ENCODE results near the gene QSER1. TPM values are rescaled to one million over a fixed set of nuclear protein-coding genes. Genes with fewer than 3 reads are reported as not detected.
A peak's percentile ranks its signal among the peaks of the same experiment; 100 is the strongest.
"Not testable (repeated sequence)": the region's sequence is repeated elsewhere in the genome, so short reads cannot be mapped to it uniquely, and the experiment has no call there.

Gene QSER1
- total RNA-seq (2014; rRNA removed; shearing (Covaris generic)) = 17.7 and 30.1 TPM in 2 replicates

DNA sequence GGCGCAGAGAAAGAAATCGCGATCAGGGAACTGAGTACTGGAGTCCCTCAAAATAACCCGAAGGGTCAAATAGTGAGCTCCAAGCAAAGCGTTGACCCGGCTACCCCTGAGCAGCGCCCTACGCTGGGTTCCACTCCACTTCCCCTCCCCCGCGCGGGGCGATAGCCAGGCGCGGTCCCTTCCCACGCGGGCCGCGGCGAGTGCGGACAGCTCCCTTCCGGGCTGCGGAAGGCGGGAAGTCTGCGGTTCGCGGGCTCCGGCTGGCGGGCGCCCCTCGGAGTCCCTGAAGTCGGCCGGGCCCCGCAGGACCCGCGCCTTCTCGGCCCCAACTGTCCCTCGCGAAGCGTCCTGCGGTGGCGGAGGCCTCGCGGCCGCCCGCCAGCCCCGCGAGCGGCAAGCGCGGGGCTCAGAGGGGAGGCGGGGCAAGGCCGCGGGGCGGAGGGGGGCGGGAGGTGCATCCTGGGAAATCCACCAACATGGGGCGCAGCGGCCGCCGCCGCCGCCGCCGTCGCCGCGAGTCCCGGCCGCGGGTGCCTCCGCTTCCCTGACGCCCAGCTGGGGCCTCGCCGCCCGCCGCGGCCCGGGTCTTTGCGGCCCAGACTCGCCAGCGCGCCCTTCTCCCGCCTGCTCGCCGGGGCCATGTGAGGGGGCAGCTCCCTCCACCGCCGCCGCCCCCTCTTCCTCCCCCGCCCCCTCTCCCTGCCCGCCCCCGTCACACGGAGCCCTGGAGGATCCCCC is at the start of gene QSER1:
QSER1 (plus strand) TSS at position 457 of the 738 bp plus-strand sequence. CDS start 315 bp downstream, outside the sequence.
- peak; percentile 60 for DNase-seq (ENCODE audit: low read depth)

DNA sequence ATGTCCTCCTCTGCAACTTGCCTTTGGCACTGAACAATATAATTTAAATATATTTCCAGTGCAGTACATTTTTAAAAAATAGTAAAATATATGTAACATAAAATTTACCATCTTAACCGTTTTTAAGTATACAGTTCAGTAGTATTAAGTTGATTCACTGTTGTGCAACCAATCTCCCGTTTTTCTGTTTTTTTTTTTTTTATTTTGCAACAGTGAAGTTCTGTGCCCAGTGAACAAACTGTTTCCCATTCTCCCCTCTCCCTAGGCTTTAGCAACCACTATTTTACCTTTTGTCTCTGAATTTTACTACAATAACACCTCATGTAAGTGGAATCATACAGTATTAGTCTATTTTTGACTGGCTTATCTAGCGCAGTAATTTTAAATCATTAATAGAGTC is 49.1 kb upstream of the QSER1 start:
- DNase-seq (ENCODE audit: low read depth) = no peak

DNA sequence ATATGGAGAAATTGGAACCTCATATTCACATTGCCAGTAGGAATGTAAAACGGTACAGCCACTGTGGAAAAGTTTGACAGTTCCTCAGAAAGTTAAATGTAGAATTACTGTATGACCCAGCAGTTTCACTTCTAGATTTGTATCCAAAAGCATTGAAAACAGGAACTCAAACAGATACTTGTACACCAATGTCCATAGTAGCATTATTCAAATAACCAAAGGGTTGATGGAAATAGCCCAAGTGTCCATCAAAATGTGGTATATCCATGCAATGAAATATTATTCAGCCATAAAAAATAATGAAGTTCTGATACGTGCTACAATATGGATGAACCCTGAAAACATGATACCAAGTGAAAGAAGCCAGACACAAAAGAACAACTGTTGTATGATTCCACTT is 45.1 kb upstream of the QSER1 start:
- DNase-seq (ENCODE audit: low read depth) = no peak

DNA sequence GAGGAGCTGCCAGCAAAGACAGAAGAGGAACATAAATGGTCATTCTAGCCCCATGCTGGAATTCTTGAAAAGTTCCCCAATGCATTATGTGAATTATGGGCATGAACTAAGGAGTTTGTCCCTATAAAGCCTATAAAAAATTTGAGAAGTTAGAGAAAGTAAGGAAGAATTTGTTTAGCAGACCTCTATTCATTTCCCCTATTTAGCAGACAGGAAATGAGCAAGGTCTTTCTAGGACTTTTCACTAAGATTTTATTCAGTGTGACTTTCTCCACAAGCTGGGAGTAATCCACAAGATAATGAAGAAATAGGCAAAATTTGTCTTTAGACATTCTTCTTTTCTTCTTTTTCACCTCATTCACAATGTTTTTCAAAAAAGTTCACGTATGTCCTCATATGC is 42.9 kb upstream of the QSER1 start:
- DNase-seq (ENCODE audit: low read depth) = no peak

DNA sequence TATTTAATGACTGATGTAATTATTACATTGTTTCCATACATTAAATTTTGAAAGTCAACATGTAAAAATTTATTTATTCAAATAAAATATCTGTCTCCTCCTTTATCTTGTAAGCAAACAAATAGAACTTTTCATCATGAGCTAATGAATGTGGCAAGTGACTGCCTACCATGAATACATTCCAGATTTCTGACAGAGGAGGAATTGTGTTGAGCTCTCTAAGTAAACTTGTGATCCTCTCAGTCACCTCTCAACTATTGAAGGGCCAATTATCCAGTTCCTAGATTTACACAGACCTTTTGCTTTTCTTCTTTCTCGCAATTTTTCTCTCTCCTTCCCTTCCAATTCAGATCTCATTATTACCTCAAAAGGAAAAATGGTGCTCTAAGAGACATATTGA is 41.4 kb upstream of the QSER1 start:
- DNase-seq (ENCODE audit: low read depth) = no peak

DNA sequence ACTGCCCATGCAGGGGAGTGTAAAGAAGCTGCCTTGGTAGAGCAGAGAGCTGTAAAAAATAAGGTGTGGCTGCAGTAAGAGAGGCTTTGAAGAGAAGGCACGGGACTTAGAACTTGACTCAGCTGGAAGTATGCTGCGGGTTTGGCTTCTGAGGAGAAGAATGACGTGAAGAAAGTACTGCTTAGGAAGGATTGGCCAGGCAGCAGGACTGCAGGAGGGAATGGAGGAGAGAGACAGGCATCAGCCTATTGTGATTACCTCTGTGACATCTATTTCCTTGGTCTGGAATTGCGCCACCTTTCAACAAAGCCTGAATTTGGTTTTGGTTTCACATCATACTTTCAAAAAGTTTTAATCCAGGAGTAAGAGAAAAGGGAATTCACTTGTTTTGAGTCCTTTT is 40.4 kb upstream of the QSER1 start:
- DNase-seq (ENCODE audit: low read depth) = peak; percentile 18

DNA sequence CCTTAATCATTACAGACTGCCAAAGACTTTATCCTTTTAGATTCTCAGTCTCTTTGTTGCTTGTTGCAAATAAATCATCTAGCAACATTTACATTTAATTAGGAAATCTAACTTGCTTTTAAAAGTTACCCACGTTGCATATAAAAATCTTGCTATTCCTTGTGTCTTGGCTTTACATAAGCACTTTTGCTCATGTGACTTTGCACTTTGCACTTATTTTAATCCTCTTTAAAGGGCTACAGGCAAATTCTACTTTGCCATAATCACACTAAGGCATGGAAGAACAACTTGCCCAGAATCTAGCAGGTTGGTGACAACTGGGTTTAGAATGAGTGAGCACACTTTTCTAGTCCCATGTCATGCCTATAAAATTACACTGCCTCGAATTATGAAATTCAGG is 37.0 kb upstream of the QSER1 start:
- no peak for DNase-seq (ENCODE audit: low read depth)

DNA sequence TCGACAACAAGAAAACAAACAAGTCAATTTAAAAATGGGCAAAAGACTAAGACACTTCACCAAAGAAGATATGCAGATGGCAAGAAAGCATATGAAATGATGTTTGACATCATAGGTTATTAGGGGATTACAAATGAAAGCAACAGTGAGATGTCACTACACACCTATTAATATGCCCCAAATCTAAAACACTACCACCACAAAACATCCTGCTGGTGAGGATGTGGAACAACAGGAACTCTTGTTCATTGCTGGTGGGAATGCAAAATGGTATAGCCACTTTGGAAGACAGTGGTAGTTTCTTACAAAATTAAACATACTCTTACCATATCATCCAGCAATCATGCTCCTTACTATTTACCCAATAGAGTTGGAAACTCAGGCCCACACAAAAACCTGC is 33.9 kb upstream of the QSER1 start:
- DNase-seq (ENCODE audit: low read depth) = no peak

DNA sequence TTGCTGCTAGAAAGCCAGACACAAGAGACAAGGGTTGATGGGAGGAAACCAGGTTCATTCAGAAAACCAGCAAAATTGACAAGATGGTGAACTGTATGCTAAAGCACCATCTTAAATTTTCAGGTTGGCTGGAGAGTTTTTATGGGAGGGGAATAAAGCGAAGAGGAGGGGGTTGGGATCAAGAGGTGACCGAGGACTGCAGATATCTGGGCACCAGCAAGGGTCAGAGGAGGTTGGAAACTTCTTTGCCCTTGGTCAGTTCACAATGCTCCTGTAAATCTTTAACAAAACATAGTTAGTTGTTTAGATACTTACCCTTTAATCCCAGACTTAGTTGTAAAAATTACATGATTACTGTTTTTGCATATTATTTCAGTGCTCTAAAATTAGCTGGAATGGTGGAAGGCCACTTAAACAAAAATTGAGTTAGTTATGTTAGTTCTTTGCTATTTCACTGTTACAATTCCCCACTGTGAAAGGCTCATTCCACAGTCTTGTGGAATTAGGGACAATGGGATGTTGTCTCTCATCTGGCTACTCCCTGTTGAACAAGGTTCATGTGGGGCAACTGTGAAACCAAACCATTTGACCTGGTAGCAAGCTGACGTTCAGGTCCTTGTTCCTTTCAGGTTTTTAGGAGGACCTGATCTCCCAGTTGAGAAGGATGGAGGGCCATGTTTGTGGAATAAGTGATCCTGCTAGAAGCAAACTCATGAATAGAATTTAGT is 30.6 kb upstream of the QSER1 start:
- DNase-seq (ENCODE audit: low read depth) = no peak

DNA sequence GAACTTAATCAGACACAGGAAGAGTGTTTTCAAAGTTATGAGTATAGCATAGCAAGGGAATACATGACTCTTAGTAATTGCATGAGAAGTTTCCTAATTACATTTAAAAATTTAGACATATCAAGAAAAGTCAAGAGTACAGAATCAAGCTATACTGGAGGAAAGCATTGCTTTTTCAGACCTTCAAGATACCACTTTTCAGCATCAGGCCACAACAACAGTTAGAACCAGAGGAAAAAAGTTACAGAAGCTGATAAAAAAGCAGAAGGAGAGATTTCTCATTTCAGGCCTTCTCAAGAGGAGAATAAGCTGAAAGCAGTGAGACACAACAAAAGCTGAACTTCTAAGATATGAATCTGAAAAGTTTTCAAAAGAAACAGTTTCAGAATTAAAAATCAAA is 28.1 kb upstream of the QSER1 start:
- DNase-seq (ENCODE audit: low read depth) = no peak

DNA sequence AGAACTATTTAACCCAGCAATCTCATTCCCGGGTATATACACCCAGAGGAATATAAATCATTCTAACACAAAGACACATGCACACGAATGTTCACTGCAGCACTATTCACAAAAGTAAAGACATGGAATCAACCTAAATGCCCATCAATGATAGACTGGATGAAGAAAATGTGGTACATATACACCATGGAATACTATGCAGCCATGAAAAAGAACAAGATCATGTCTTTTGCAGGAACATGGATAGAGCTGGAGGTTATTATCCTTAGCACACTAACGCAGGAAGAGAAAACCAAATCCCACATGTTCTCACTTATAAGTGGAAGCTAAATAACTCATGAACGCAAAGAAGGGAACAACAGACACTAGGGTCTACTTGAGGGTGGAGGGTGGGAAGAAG is 23.9 kb upstream of the QSER1 start:
- DNase-seq (ENCODE audit: low read depth) = not testable (repeated sequence)

DNA sequence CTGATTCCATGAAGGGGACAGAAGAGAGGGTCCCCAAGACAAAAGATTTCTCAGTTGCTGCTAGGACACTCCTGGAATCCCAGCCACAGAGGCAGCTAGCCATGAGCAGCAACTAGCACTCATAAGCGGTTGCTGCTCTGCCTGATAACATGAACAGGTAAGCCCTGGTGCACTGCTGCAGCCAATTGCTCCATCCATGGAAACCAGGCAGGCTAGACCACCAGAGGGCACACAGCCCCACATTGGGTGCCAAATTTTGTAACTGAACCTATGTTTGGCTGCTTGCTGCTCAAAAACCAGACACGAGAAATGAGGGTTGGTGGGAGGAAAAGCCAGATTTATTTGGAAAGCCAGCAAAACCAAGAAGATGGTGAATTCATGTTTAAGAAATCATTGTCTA is 21.9 kb upstream of the QSER1 start:
- peak; percentile 35 for DNase-seq (ENCODE audit: low read depth)

DNA sequence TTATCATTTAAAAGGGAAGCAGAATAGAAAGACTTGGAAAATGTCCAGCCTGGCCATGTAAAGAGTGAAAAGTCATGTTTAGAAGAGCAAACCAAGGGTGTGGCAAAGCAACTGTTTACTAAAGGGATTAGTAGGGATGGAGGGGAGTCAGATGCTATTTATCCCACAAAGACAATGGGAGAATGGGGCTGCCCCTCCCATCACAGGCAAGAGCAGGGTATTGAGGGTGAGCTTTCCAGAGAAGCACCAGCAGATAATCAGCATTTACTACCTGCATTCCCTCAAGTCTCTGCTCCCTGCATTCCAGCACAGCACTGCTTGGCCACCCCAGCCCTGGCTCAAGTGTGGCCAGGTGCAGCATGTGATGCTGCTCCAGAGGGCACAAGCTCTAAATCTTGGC is 18.5 kb upstream of the QSER1 start:
- DNase-seq (ENCODE audit: low read depth) = no peak

DNA sequence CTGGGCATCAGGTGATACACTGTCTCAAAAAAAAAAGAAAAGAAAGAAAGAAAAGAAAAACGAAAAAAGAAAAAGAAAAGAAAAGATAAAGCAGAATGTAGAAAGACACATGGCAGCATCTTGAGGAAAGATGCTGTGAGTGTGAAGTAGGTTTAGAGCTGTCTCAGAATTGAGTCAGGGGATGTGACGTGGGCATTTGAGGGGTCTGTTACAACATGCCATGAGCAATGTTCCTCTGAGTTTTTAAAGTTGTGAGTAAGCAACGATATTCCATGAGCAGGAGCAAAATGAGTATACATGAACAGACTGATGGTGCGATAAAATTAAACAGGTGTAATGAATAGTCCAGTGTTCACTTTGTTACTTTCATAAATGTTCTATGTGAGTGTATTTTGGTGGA is 11.3 kb upstream of the QSER1 start:
- peak; percentile 6 for DNase-seq (ENCODE audit: low read depth)

DNA sequence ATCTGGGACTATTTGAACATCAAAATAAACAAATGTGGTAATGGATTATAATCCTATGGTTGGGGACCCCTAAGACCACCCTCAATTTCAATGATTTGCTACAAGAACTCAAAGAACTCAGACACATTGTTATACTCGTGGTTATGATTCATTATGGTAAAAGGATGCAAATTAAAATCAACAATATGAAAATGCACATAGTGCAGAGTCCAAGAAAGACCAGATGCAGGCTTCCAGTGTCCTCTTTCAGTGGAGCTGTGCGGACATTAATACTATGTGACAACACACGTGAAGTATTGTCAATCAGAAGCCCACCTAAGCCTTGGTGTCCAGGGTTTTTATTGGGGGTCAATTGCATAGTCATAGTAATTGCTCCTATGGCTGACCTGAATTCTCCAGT is 9.2 kb upstream of the QSER1 start:
- DNase-seq (ENCODE audit: low read depth) = no peak

DNA sequence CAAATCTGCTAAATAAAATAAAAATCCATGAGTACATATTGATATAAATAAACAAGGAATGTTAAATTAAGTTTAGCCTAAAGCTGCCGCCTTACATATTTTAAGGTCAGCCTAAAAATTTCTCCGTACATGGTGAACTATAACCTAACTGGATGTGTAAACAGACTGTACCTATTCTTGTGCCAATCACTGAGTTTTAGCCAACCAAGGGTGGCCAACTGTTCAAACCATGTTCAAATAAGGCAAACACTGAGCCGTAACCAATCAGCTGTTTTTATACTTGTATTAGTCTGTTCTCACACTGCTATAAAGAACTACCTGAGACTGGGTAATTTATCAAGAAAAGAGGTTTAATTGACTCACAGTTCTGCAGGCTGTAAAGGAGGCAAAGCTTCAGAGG is 8.6 kb upstream of the QSER1 start:
- no peak for DNase-seq (ENCODE audit: low read depth)

DNA sequence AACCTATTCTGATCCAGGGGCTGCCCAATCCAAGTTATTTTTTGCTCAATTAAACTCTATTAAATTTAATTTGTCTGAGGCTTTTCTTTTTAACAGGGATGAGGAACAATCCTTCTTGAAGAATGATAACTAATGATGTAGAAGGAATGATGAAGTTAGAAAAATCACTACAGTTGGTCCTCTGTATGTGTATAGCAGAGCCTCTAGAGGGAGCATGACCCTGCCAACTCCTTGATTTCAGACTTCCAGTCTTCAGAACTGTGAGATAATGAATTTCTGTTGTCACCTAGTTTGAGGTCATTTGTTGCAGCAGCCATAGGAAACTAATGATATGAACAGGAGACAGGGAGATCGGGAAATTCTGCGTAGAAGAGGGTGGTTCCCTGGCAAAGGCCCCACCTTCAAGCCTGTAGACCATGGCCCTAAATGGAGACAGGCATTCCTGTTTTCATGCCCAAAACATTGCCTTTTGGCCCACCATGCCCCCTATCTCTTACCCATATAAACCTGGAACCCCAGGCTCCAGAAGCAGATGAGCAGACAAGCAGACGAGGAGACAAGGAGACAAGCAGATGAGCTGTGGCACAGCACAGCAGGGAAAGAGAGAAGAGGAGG is 7.7 kb upstream of the QSER1 start:
- peak; percentile 27 for DNase-seq (ENCODE audit: low read depth)

DNA sequence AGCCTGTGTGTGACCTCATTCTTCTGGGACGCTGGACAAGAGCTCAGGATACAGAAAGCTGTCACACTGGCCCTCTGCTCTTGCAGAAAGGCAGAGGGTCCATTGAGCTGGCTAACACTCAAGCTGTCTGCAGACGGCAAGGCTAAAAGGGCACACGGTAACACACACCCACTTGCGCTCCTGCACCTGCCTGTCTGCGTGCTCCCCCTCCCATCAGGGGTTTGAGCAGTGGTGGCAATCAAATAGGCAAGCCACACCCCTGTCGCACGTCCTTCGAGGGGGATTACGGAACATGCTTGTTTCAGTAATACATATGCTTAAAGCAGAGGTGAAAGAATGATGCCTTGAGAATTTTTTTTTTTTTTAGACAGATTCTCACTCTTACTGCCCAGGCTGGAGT is 7.1 kb upstream of the QSER1 start:
- DNase-seq (ENCODE audit: low read depth) = no peak

DNA sequence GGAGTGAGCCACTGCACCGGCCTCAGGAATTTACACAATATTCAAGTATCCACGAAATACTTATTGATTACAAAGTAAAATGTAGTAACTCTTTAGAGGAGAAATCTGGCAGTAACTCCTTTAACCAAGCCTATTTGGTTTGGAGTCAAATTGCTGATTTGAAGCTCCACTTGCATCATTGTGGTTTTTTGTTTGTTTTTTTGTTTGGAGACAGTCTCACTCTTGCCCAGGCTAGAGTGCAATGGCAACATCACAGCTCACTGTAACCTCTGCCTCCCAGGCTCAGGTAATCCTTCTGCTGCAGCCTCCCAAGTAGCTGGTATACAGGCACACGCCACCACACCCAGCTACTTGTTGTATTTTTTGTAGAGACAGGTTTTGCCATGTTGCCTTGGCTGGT is 6.4 kb upstream of the QSER1 start:
- DNase-seq (ENCODE audit: low read depth) = no peak

DNA sequence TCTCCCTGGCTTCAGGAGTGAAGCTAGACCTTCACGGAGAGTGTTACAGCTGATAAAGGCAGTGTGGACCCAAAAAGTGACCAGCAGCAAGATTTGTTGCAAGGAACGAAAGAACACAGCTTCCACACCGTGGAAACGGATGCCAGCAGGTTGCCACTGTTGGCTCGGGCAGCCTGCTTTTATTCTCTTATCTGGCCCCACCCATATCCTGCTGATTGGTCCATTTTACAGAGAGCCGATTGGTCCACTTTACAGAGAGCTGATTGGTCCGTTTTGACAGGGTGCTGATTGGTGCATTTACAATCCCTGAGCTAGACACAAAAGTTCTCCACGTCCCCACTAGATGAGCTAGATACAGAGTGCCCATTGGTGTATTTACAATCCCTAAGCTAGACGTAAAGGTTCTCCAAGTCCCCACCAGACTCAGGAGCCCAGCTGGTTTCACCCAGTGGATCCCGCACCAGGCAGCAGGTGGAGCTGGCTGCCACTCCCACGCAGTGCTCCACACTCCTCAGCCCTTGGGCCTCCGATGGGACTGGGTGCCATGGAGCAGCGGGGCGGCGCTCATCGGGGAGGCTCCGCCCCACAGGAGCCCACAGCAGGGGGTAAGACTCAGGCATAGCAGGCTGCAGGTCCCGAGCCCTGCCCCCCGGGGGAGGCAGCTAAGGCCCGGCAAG is 4.8 kb upstream of the QSER1 start:
- DNase-seq (ENCODE audit: low read depth) = not testable (repeated sequence)

DNA sequence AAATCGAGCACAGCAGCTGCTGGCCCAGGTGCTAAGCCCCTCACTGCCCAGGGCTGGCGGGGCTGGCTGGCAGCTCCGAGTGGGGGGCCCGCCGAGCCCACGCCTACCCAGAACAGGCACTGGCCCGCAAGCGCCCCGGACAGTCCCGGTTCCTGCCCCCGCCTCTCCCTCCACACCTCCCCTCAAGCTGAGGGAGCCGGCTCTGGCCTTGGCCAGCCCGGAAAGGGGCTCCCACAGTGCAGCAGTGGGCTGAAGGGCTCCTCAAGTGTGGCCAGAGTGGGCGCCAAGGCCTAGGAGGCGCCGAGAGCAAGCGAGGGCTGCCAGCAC is 4.3 kb upstream of the QSER1 start:
- not testable (repeated sequence) for DNase-seq (ENCODE audit: low read depth)

DNA sequence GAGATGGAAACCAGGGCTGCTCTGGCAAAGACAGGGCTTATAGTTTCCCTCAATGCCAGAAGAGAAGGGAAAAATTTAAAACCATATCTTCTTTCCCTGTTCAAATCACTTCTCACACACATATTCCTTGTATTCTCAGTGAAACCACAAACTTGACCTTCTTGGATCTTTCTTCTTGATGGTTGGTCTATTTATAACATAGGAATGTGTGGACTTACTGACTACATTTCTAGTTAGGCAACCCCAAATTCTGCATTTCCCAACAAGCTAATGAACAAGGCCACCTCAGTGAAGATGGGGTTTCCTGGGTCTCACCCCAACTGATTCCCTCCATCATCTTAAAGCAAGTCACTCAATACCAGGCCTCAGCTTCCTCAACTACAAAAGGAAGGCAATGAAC is 3.8 kb upstream of the QSER1 start:
- DNase-seq (ENCODE audit: low read depth) = peak; percentile 72
